Endothelial cell of umbilical vein (primary cell): Measurements from ENCODE around the gene F2RL1. TPM values are rescaled to one million over a fixed set of nuclear protein-coding genes. Genes with fewer than 3 reads are reported as not detected.

ENCODE experiments used
- BruUV-seq: library from RNA; stranded (reverse); fragments of 400-500 nt; replicated peaks from 2 replicates; lab custom pipeline; 2021; lab: Mats Ljungman, UMichigan
- CTCF ChIA-PET: fragments of 300-600, 350-600 bp; sonication (Branson Sonifier 250); formaldehyde crosslinking; loops from one replicate; lab custom pipeline; 2021; ENCODE audit warnings: antibody characterized with exemption, inconsistent platforms; lab: Charles Lee
- POLR2A ChIA-PET: fragments of 300-600, 350-600 bp; sonication (Branson Sonifier 250); formaldehyde crosslinking; loops from one replicate; lab custom pipeline; 2021; ENCODE audit warnings: antibody characterized with exemption, inconsistent platforms; lab: Charles Lee
- DNase-seq: peaks from one replicate; pipeline ENCODE4 v3.0.0-alpha.2; 2011; ENCODE audit warnings: low read depth, low spot score
- FAIRE-seq: peaks from 2 replicates; lab custom pipeline; 2011; peaks lifted over from hg19 to GRCh38; lab: Jason Lieb, UNC
- H2AFZ ChIP-seq: 2 replicates; pipeline ENCODE4 v1.6.0; 2012; ENCODE audit warnings: low read depth, low read length, control low read depth, inconsistent platforms
- H3K27ac ChIP-seq: 2 replicates; pipeline ENCODE4 v1.5.1; 2011; ENCODE audit warnings: low read depth, mild to moderate bottlenecking, control low read depth, low read length, moderate library complexity; ENCODE audit not compliant: insufficient read depth
- H3K27me3 ChIP-seq, 2 experiments: 2 replicates each; pipeline versions ENCODE4 v1.6.0 to v1.6.1; 2011; ENCODE audit warnings: low read length in 2 of 2, mixed read lengths in 1 of 2; ENCODE audit not compliant: control insufficient read depth in 2 of 2, insufficient read depth in 2 of 2
- H3K36me3 ChIP-seq, 2 experiments: 2 replicates in 1 of 2; 3 replicates in 1 of 2; pipeline ENCODE4 v1.5.1; 2011; ENCODE audit warnings: low read length in 2 of 2, mild to moderate bottlenecking in 1 of 2, moderate library complexity in 1 of 2; ENCODE audit not compliant: control insufficient read depth in 2 of 2, insufficient read depth in 2 of 2; ENCODE audit errors: extremely low read depth in 1 of 2
- H3K4me1 ChIP-seq: 3 replicates; pipeline ENCODE4 v1.5.1; 2011; ENCODE audit warnings: mild to moderate bottlenecking, low read length; ENCODE audit not compliant: control insufficient read depth, insufficient read depth; ENCODE audit errors: extremely low read depth
- H3K4me2 ChIP-seq: 2 replicates; pipeline ENCODE4 v1.6.1; 2011; ENCODE audit warnings: low read length, control low read depth, mixed read lengths; ENCODE audit not compliant: insufficient read depth
- H3K4me3 ChIP-seq, 3 experiments: fragments of 200-600 bp in 1 of 3; sonication (generic), shearing (Covaris generic) in 1 of 3; replicated peaks in 1 of 3; 2 replicates each; pipeline ENCODE4 v1.5.1; 2011 to 2016; ENCODE audit warnings: control low read depth in 3 of 3, low read length in 3 of 3, mild to moderate bottlenecking in 2 of 3, inconsistent platforms in 1 of 3, low read depth in 1 of 3, moderate library complexity in 1 of 3; ENCODE audit not compliant: insufficient read depth in 1 of 3
- H3K79me2 ChIP-seq: 2 replicates; pipeline ENCODE4 v1.6.0; 2012; ENCODE audit warnings: low read length, inconsistent platforms; ENCODE audit not compliant: control insufficient read depth, insufficient read depth
- H3K9ac ChIP-seq: replicated peaks from 2 replicates; pipeline ENCODE3; 2011; ENCODE audit warnings: low read length, control low read depth; ENCODE audit not compliant: insufficient read depth; ENCODE audit errors: extremely low read depth
- H3K9me1 ChIP-seq: replicated peaks from 3 replicates; pipeline ENCODE4 v1.6.0; 2011; ENCODE audit warnings: mild to moderate bottlenecking, low read length; ENCODE audit not compliant: control insufficient read depth, insufficient read depth; ENCODE audit errors: extremely low read depth
- H3K9me3 ChIP-seq: replicated peaks from 2 replicates; pipeline ENCODE4 v1.5.1; 2012; ENCODE audit warnings: low read length, inconsistent platforms; ENCODE audit not compliant: control insufficient read depth, insufficient read depth
- H4K20me1 ChIP-seq: replicated peaks from 2 replicates; pipeline ENCODE3; 2011; ENCODE audit warnings: mild to moderate bottlenecking, low read length; ENCODE audit not compliant: control insufficient read depth, insufficient read depth; ENCODE audit errors: extremely low read depth
- CTCF ChIP-seq, 2 donors: IDR thresholded peaks; 1 replicate in 1 of 2; 2 replicates in 1 of 2; pipeline ENCODE4 v1.5.1; 2011; ENCODE audit warnings: low read length in 2 of 2, mild to moderate bottlenecking in 2 of 2, moderate library complexity in 2 of 2, control low read depth in 1 of 2, inconsistent platforms in 1 of 2, low read depth in 1 of 2; ENCODE audit not compliant: insufficient read depth in 1 of 2; ENCODE audit errors: extremely low read depth in 1 of 2
- EZH2 ChIP-seq: IDR thresholded peaks from 2 replicates; pipeline ENCODE4 v1.6.1; 2012; ENCODE audit warnings: borderline replicate concordance, low read depth, mild to moderate bottlenecking, moderate library complexity, low read length, inconsistent platforms; ENCODE audit not compliant: severe bottlenecking
- FOS ChIP-seq: IDR thresholded peaks from 2 replicates; pipeline ENCODE4 v1.6.1; 2011; ENCODE audit warnings: mild to moderate bottlenecking, low read length, moderate library complexity, borderline replicate concordance; ENCODE audit not compliant: insufficient read depth
- GATA2 ChIP-seq: IDR thresholded peaks from 2 replicates; pipeline ENCODE4 v1.7.0; 2011; ENCODE audit warnings: low read depth, mild to moderate bottlenecking, moderate library complexity, mixed read lengths, low read length; ENCODE audit not compliant: insufficient read length, insufficient read depth
- JUN ChIP-seq: IDR thresholded peaks from 2 replicates; pipeline ENCODE4 v1.6.1; 2011; ENCODE audit warnings: borderline replicate concordance, low read depth; ENCODE audit not compliant: insufficient read length, insufficient read depth
- MYC ChIP-seq: IDR thresholded peaks from one replicate; pipeline ENCODE4 v1.6.1; 2011; ENCODE audit warnings: mild to moderate bottlenecking, low read depth, low read length
- POLR2A ChIP-seq: IDR thresholded peaks from 2 replicates; pipeline ENCODE4 v1.6.1; 2012; ENCODE audit warnings: low read depth, mild to moderate bottlenecking, control low read depth, low read length
- POLR2AphosphoS5 ChIP-seq: IDR thresholded peaks from 2 replicates; pipeline ENCODE4 v1.6.1; 2012; ENCODE audit warnings: low read depth, mild to moderate bottlenecking, control low read depth, low read length, moderate library complexity; ENCODE audit not compliant: insufficient read depth
- dilution Hi-C: fragments of 300-500 bp; cut with MboI; formaldehyde crosslinking; loops from one replicate; pipeline ENCODE4 v1.15.0; 2019; ENCODE audit warnings: low sequenced_read_pairs; ENCODE audit not compliant: extremely low pct_ligation_motif_present
- intact Hi-C: fragments of 100-400 bp; cut with micrococcal nuclease; formaldehyde crosslinking; loops from one replicate; pipeline ENCODE4 v1.10.0; 2022
- polyA plus RNA-seq, 4 experiments: library from polyadenylated mRNA; depleted of rRNA in 3 of 4; stranded (reverse) in 3 of 4; unstranded in 1 of 4; fragments of >200 nt; gene quantifications; 2 replicates each; pipeline versions ENCODE4 v1.2.1 to v1.2.3, GENCODE V29; 2011 to 2012; ENCODE audit warnings: missing spikeins in 1 of 4
- total RNA-seq: library from RNA; stranded (reverse); gene quantifications from 2 replicates; pipeline ENCODE4 v1.2.3, GENCODE V29; 2021
- TF ChIP-seq, protein P1 (sequence below): IDR thresholded peaks from 2 replicates; pipeline ENCODE4 v1.6.1; 2011; ENCODE audit not compliant: insufficient read depth, insufficient read length

The F2RL1 gene
- total and polyA plus RNA-seq, 2 donors (not counting 3 experiments of a cell fraction or from before 2014, with no cell fraction given), result 21.8 to 21.9 TPM

DNA sequence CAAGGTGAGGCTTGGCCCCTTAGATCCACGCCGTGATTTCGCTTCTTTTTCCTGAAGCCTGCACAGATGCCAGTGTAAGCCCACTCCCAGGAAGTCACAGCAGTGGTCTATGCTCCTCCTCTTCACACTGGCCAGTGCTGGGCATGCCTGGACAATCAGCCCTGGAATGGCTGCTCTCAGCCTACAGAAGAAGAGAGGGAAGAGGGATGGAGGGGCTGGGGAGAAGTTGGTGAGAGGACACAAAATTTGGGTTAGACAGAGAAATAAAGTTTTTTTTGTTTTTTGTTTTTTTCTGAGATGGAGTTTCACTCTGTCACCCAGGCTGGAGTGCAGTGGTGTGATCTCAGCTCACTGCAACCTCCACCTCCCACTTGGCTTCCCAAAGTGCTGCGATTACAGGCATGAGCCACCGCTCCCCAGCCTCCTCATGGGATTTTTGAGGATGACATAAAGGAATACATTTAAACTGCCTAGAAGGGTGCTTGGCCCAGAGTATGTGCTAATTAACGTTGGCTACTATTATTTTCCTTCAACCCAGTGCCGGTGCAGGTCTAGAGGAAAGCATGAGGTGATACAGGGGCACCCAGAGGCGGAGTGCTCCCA lies 31.8 kb downstream of the F2RL1 start:
- BruUV-seq, result no TSS peak
- Histone ChIP-seq H3K79me2 (no peaks in the 10 kb centered on the region), H3K9ac (no peak overlapping the region), H3K4me1 (peaks cover under 1% of the 10 kb centered on the region), H3K27ac (no peak overlapping the region), H3K27me3 (no peaks in the 10 kb centered on the region), H3K4me2 (no peak overlapping the region), H4K20me1 (no peaks in the 10 kb centered on the region), H3K4me3 (no peak overlapping the region), H3K9me1 (no peaks in the 10 kb centered on the region), H3K9me3 (no peaks in the 10 kb centered on the region), H2AFZ (no peak overlapping the region), H3K36me3 (no peaks in the 10 kb centered on the region)
- DNase-seq (no peak), FAIRE-seq (no peak)
- dilution Hi-C loops (no loop called here), intact Hi-C loops (no loop called here)
- no peak for TF ChIP-seq GATA2
- no peak for TF ChIP-seq CTCF (IDR thresholded peaks at IDR 0.05; ENCODE audit: extremely low read depth in 1 of 2, insufficient read depth in 1 of 2, low read depth in 1 of 2, low read length in 2 of 2)
- TF ChIP-seq, protein P1, sequence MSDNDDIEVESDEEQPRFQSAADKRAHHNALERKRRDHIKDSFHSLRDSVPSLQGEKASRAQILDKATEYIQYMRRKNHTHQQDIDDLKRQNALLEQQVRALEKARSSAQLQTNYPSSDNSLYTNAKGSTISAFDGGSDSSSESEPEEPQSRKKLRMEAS, result no peak
- no peak for TF ChIP-seq POLR2AphosphoS5
- TF ChIP-seq JUN, result no peak
- TF ChIP-seq EZH2, result no peak
- TF ChIP-seq MYC, result no peak
- no peak for TF ChIP-seq POLR2A
- TF ChIP-seq FOS, result no peak
- ChIA-PET CTCF (no interaction called here), POLR2A (no interaction called here)
